ENCODE results near the gene CA9.
A peak's percentile ranks its signal among the peaks of the same experiment; 100 is the strongest.
"Not testable (repeated sequence)": the region's sequence is repeated elsewhere in the genome, so short reads cannot be mapped to it uniquely, and the experiment has no call there.

Gene CA9

GRCh38 chr9:35636135-35636876 is 37.4 kb upstream of the CA9 start:
- Mint-ChIP-seq H3K36me3 (ENCODE audit: low read depth) (peaks cover 27% of the 10 kb centered on the region), H3K4me1 (peaks cover 30% of the 10 kb centered on the region), H3K27me3 (ENCODE audit: low read depth, poor library complexity) (peaks cover 19% of the 10 kb centered on the region), H3K27ac (no peak overlapping the region), H3K4me3 (no peak overlapping the region), H3K9me3 (peaks cover 28% of the 10 kb centered on the region)
- TF ChIP-seq, protein P1, sequence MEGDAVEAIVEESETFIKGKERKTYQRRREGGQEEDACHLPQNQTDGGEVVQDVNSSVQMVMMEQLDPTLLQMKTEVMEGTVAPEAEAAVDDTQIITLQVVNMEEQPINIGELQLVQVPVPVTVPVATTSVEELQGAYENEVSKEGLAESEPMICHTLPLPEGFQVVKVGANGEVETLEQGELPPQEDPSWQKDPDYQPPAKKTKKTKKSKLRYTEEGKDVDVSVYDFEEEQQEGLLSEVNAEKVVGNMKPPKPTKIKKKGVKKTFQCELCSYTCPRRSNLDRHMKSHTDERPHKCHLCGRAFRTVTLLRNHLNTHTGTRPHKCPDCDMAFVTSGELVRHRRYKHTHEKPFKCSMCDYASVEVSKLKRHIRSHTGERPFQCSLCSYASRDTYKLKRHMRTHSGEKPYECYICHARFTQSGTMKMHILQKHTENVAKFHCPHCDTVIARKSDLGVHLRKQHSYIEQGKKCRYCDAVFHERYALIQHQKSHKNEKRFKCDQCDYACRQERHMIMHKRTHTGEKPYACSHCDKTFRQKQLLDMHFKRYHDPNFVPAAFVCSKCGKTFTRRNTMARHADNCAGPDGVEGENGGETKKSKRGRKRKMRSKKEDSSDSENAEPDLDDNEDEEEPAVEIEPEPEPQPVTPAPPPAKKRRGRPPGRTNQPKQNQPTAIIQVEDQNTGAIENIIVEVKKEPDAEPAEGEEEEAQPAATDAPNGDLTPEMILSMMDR (IDR thresholded peaks at IDR 0.05): no peak
- DNase-seq: no peak

GRCh38 chr9:35636877-35637246 is 36.9 kb upstream of the CA9 start:
- Mint-ChIP-seq H3K9me3 (peaks cover 33% of the 10 kb centered on the region), H3K27me3 (ENCODE audit: low read depth, poor library complexity) (peaks cover 22% of the 10 kb centered on the region)
- not testable (repeated sequence) for H3K4me3 Mint-ChIP-seq

DNA sequence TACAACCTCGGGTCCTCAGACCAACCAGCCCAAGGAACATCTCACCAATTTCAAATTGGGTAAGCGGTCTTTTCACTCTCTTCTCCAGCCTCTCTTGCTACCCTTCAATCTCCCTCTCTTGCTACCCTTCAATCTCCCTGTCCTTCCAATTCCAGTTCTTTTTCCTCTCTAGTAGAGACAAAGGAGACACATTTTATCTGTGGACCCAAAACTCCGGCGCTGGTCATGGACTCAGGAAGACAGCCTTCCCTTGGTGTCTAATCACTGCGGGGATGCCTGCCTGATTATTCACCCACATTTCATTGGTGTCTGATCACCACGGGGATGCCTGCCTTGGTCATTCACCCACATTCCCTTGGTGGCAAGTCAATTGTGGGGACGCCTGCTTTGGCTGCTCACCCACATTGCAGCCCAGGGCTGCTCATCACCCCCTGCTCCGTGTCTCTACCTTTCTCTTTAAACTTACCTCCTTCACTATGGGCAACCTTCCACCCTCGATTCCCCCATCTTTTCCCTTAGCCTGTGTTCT is 36.2 kb upstream of the CA9 start:
- H3K27me3 Mint-ChIP-seq (ENCODE audit: low read depth, poor library complexity): peaks cover 22% of the 10 kb centered on the region
- H3K4me3 Mint-ChIP-seq, H3K27ac Mint-ChIP-seq, DNase-seq: not testable (repeated sequence)
- H3K9me3 Mint-ChIP-seq: peaks cover 33% of the 10 kb centered on the region
- H3K4me1 Mint-ChIP-seq: peaks cover 30% of the 10 kb centered on the region
- peaks cover 32% of the 10 kb centered on the region for H3K36me3 Mint-ChIP-seq (ENCODE audit: low read depth)

More at GRCh38 chr9:35636877-35637246, 36.9 kb upstream of the CA9 start:
- H3K27ac Mint-ChIP-seq, DNase-seq: not testable (repeated sequence)
- Mint-ChIP-seq H3K36me3 (ENCODE audit: low read depth) (peaks cover 32% of the 10 kb centered on the region), H3K4me1 (peaks cover 30% of the 10 kb centered on the region)

GRCh38 chr9:35638751-35639150 is 35.0 kb upstream of the CA9 start:
- H3K27ac Mint-ChIP-seq, DNase-seq, H3K4me3 Mint-ChIP-seq: not testable (repeated sequence)
- H3K9me3 Mint-ChIP-seq: peaks cover 26% of the 10 kb centered on the region
- peaks cover 19% of the 10 kb centered on the region for H3K27me3 Mint-ChIP-seq (ENCODE audit: low read depth, poor library complexity)
- peaks cover 26% of the 10 kb centered on the region for H3K36me3 Mint-ChIP-seq (ENCODE audit: low read depth)
- H3K4me1 Mint-ChIP-seq: peaks cover 24% of the 10 kb centered on the region

DNA sequence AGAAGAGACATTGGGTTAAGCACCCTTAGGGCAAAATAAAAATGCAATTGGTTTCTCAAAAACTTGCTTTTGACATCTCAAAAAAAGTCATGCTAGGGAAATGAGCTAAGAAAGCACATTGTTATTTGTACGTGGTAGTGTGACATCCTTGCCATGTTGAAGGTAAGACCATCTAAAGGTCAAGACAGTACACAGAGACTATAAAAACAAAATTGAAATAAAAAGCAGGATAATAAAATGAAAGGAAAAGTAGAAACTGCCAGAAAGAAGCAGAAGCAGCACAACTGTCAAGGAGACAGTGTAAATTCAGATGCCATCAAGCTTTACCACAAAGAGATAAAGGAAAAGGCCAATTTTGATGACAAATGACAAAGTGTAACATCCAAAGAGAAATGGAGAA is 34.5 kb upstream of the CA9 start:
- Mint-ChIP-seq H3K36me3 (ENCODE audit: low read depth) (peaks cover 26% of the 10 kb centered on the region), H3K27me3 (ENCODE audit: low read depth, poor library complexity) (peaks cover 19% of the 10 kb centered on the region), H3K9me3 (peaks cover 26% of the 10 kb centered on the region), H3K4me1 (peaks cover 20% of the 10 kb centered on the region)
- not testable (repeated sequence) for DNase-seq, H3K4me3 Mint-ChIP-seq, H3K27ac Mint-ChIP-seq

DNA sequence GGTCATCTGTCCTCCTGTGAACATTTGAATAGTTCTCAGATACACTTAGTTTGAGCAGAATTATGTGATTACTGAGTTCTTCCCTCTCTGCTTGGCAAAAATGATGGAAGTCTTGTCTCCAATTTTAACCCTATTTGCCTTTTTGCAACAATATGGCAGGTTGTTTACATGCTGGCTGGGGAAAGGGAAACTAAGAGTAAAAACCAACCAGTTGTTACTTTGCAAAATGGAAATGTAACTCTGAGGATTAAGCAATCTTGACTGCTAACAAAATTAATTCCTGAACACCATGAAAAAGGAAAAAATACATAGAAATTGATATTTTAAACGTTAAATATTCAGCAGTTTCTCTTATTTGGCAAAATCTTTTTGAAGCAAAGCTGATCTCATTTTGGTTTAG is 34.1 kb upstream of the CA9 start:
- H3K36me3 Mint-ChIP-seq (ENCODE audit: low read depth): peaks cover 29% of the 10 kb centered on the region
- H3K4me3 Mint-ChIP-seq: no peak overlapping the region
- TF ChIP-seq, protein P1 (IDR thresholded peaks at IDR 0.05): no peak
- peaks cover 19% of the 10 kb centered on the region for H3K27me3 Mint-ChIP-seq (ENCODE audit: low read depth, poor library complexity)
- peaks cover 20% of the 10 kb centered on the region for H3K4me1 Mint-ChIP-seq
- H3K27ac Mint-ChIP-seq: no peak overlapping the region
- DNase-seq: no peak
- peaks cover 26% of the 10 kb centered on the region for H3K9me3 Mint-ChIP-seq

DNA sequence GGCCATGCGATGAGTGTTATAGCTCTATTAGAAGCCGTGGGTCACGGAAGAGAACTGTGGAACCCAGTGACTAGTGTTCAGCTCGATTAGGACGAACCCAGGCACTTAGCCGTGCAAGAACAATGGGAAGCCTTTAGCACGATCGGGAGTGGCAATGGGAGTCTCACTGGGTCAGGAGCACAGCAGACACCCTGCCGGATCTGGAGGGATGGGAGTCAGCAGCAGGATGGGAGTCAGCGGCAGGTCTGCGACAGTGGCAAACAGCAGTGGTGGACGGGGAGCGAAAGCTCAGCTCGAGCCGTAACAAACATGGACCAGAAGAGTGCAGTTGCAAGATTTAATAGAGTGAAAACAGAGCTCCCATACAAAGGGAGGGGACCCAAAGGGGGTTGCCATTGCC is 33.3 kb upstream of the CA9 start:
- H3K27ac Mint-ChIP-seq, H3K4me3 Mint-ChIP-seq, DNase-seq: not testable (repeated sequence)
- H3K9me3 Mint-ChIP-seq: peaks cover 26% of the 10 kb centered on the region
- H3K36me3 Mint-ChIP-seq (ENCODE audit: low read depth): peaks cover 29% of the 10 kb centered on the region
- H3K27me3 Mint-ChIP-seq (ENCODE audit: low read depth, poor library complexity): peaks cover 19% of the 10 kb centered on the region
- peaks cover 14% of the 10 kb centered on the region for H3K4me1 Mint-ChIP-seq

DNA sequence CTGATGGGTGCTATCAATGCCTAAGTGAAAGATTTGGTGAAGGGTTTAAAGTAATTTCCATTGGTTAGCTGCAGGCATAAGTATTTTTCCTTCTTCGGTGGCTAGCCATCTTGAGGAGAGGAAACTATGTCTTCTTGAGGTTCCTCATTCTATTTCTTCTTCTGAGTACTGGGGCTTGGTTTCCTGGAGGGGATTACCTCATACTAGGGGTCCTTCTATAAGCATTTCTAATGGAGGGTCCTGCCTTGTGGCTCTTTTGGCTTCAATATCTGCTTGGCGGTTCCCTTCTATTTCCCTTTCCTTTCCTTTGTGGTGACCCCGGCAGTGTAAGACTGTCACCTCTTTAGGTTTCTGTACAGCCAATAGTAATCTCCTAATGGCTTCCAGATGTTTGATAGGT is 32.2 kb upstream of the CA9 start:
- not testable (repeated sequence) for DNase-seq, H3K4me3 Mint-ChIP-seq, H3K27ac Mint-ChIP-seq
- Mint-ChIP-seq H3K27me3 (ENCODE audit: low read depth, poor library complexity) (peaks cover 14% of the 10 kb centered on the region), H3K4me1 (peaks cover 15% of the 10 kb centered on the region), H3K36me3 (ENCODE audit: low read depth) (peaks cover 29% of the 10 kb centered on the region), H3K9me3 (peaks cover 26% of the 10 kb centered on the region)

- H3K4me3 Mint-ChIP-seq: no peak overlapping the region
- H3K4me1 Mint-ChIP-seq: peaks cover 24% of the 10 kb centered on the region
- H3K27ac Mint-ChIP-seq: no peak overlapping the region
- H3K27me3 Mint-ChIP-seq (ENCODE audit: low read depth, poor library complexity): peaks cover 11% of the 10 kb centered on the region
- DNase-seq: no peak
- H3K36me3 Mint-ChIP-seq (ENCODE audit: low read depth): peaks cover 22% of the 10 kb centered on the region
- TF ChIP-seq, protein P1 (IDR thresholded peaks at IDR 0.05): no peak
- peaks cover 18% of the 10 kb centered on the region for H3K9me3 Mint-ChIP-seq
Measured at GRCh38 chr9:35643046-35643445, 30.7 kb upstream of the CA9 start.

DNA sequence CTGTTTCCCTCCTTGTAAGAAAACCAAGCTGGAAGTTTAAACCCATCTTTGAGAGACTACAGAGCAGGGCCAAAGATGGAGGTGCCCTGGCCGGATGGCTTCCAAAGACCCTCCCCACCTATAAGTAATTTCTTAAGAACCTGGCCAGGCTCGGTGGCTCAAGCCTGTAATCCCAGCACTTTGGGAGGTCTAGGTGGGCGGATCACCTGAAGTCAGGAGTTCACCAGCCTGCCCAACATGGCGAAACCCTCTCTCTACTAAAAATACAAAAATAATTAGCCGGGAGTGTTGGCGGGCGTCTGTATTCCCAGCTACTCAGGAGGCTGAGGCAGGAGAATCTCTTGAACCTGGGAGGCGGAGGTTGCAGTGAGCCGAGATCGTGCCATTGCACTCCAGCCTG is 28.0 kb upstream of the CA9 start:
- not testable (repeated sequence) for H3K27ac Mint-ChIP-seq; H3K27me3 Mint-ChIP-seq (ENCODE audit: low read depth, poor library complexity); DNase-seq
- Mint-ChIP-seq H3K36me3 (ENCODE audit: low read depth) (peaks cover 14% of the 10 kb centered on the region), H3K9me3 (peaks cover 11% of the 10 kb centered on the region), H3K4me1 (peaks cover 40% of the 10 kb centered on the region), H3K4me3 (peak overlapping the region; percentile 90)

Data from nephron progenitor cell (in vitro differentiated cells).